ENCODE data around the gene SLC26A11.
"Not testable (repeated sequence)": the region's sequence is repeated elsewhere in the genome, so short reads cannot be mapped to it uniquely, and the experiment has no call there.

Gene SLC26A11

GRCh38 chr17:80299350-80300100 is 79.3 kb downstream of the SLC26A11 start:
- in situ Hi-C loops (cut with MboI; ENCODE audit: low sequenced_read_pairs): not testable (repeated sequence)

GRCh38 chr17:80300756-80301155 is 80.5 kb downstream of the SLC26A11 start:
- in situ Hi-C loops (cut with MboI; ENCODE audit: low sequenced_read_pairs): not testable (repeated sequence)

Data from HL-60/S4 treated with phorbol 12-myristate 13-acetate at 8.2 ng/mL for 4 days and 3 days (cell line).